NCI-H82 treated with DMSO at 0.1 percent for 48 hours (cell line): Measurements from ENCODE around the gene C17orf107.

Source experiments
- DNase-seq: peaks from one replicate; lab custom pipeline; 2025; ENCODE audit not compliant: unreplicated experiment; lab: John Stamatoyannopoulos, UW

Gene C17orf107

GRCh38 chr17:4948166-4948930 lies 49.0 kb downstream of the C17orf107 start, which contains the start of gene PFN1:
TSS of gene PFN1 (minus strand) at chr17:4948530. CDS start at chr17:4948394, 136 bp downstream.
- DNase-seq, result peak; percentile 81

DNA sequence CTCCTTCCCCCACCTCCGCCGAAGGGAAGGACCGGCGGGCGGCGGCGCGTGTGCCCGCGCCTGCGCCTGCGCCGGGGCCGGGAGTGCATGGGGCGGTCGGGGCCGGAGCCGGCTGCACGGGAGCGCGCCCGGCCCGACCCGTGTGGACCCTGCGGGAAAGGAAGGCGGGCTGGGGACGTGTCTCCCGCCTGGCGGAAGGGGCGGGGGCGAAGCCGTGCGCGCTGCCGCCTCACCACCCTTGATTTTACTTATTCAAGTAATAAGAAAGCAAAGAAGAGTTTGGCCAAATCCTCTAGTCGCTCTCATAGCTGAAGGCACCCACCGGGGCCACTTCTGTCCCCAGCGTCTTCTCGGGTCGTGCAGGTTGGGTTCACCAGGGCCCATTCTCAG lies 49.6 kb downstream of the C17orf107 start:
- DNase-seq, result peak; percentile 83

- peak; percentile 44 for DNase-seq
These were observed 50.2 kb downstream of the C17orf107 start for GRCh38 chr17:4949321-4950074.

DNA sequence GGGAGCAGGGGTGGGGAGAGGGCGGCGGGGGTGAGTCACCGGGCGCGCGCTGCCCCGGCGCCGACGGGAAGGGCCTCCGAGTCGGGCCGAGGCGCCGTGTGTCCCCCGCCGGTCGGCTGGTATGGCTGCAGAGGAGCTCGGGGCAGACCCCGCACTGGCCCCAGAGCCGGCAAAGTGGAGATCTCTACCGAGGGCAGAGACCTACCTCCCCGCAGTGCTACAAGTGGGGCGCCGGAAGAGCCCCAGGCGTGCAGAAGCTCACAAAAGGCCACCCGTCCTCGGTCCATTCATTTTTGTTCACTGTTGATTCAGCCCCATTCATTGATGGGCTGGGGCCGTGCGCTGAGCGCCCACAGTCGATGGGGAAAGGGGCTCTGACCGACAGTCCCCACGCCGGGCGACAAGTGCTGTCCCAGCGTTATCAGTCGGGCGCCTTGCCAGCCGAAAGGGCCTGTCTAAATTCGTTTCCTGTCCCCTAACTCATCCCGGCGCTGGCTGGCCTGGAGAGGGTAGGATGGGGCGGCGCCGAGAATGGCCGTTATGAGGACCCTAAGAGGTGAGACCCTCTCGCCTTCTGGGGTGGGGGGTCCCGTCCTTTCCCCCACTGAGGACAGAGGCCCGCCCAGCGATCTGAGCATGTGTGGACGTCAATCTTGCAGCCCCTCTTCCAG lies 50.9 kb downstream of the C17orf107 start:
- DNase-seq, result no peak

DNA sequence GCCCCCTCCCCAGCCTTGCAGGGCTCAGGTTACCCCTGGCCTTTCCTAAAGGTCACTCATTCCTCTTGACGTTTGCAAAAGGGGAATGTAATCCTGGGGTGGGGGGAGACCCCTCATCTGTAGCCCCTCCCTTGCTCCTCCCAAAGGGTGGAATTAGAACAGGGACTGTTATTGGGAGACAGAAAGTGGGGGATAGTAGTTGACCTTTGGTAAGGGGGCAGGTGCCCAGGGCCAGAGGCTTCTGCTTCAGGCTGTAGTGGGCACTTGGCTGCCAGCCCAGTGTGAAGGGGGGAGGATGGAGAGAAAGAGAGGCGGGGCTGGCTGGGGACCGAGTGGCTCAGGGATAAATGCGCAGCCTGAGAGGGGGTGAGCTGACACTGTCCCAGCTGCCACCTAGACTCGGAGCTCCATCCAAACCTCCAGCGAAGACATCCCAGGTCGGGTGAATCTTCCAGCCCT lies 51.4 kb downstream of the C17orf107 start, which contains the start of gene ENO3:
Gene ENO3, plus strand, starts transcription at position 374 of the 459 bp plus-strand sequence. CDS start 711 bp downstream, outside the sequence.
- peak; percentile 79 for DNase-seq

- no peak for DNase-seq
These were observed 52.1 kb downstream of the C17orf107 start for GRCh38 chr17:4951486-4951885.
